Smooth muscle cell (in vitro differentiated cells): ENCODE data around the gene SLC6A9. TPM values are rescaled to one million over a fixed set of nuclear protein-coding genes. Genes with fewer than 3 reads are reported as not detected.

Experiments used
- DNase-seq: peaks from one replicate; lab custom pipeline; 2025; ENCODE audit not compliant: unreplicated experiment; lab: John Stamatoyannopoulos, UW
- H2AFZ ChIP-seq: fragments of 200-600 bp; sonication (generic); 2 replicates; pipeline ENCODE4 v1.6.0; 2016; ENCODE audit warnings: antibody characterized with exemption, low read depth, mild to moderate bottlenecking
- H3F3A ChIP-seq: fragments of 200-600 bp; sonication (generic); 2 replicates; pipeline ENCODE4 v1.6.0; 2017; ENCODE audit warnings: antibody characterized with exemption, low read depth
- H3K27ac ChIP-seq: fragments of 200-600 bp; sonication (generic); 2 replicates; pipeline ENCODE4 v1.5.1; 2016; ENCODE audit warnings: low read depth, mild to moderate bottlenecking
- H3K27me3 ChIP-seq: fragments of 200-600 bp; sonication (generic); 2 replicates; pipeline ENCODE4 v1.6.1; 2016; ENCODE audit warnings: low read depth, mild to moderate bottlenecking
- H3K36me3 ChIP-seq: fragments of 200-600 bp; sonication (generic); 2 replicates; pipeline ENCODE4 v1.5.1; 2016; ENCODE audit warnings: low read depth
- H3K4me1 ChIP-seq: fragments of 200-600 bp; sonication (generic); 2 replicates; pipeline ENCODE4 v1.5.1; 2016; ENCODE audit warnings: low read depth
- H3K4me2 ChIP-seq: fragments of 200-600 bp; sonication (generic); 2 replicates; pipeline ENCODE4 v1.6.0; 2016; ENCODE audit warnings: mild to moderate bottlenecking
- H3K4me3 ChIP-seq: fragments of 200-600 bp; sonication (generic); 2 replicates; pipeline ENCODE4 v1.5.1; 2016; ENCODE audit warnings: mild to moderate bottlenecking
- H3K79me2 ChIP-seq: fragments of 200-600 bp; sonication (generic); 2 replicates; pipeline ENCODE4 v1.6.0; 2016; ENCODE audit warnings: low read depth, mild to moderate bottlenecking
- H3K9ac ChIP-seq: fragments of 200-600 bp; sonication (generic); 2 replicates; pipeline ENCODE4 v1.6.0; 2016; ENCODE audit warnings: low read depth
- H3K9me3 ChIP-seq: fragments of 200-600 bp; sonication (generic); replicated peaks from 2 replicates; pipeline ENCODE4 v1.5.1; 2016; ENCODE audit warnings: low read depth
- H4K20me1 ChIP-seq: fragments of 200-600 bp; sonication (generic); 2 replicates; pipeline ENCODE4 v1.6.0; 2016; ENCODE audit warnings: low read depth
- CTCF ChIP-seq: fragments of 200-600 bp; sonication (generic); IDR thresholded peaks from 2 replicates; pipeline ENCODE4 v1.5.1; 2017; ENCODE audit warnings: borderline replicate concordance, mild to moderate bottlenecking, antibody characterized with exemption; ENCODE audit not compliant: insufficient read depth, poor library complexity, severe bottlenecking
- WGBS: methylation state at CpG from one replicate; pipeline ENCODE4 v1.1.7; 2016; ENCODE audit warnings: low lambda C conversion rate; 5-methylcytosine and 5-hydroxymethylcytosine counted together
- polyA plus RNA-seq: library from polyadenylated mRNA; unstranded; fragments of >200 nt; fragmentation: Nextera tagmentation; extraction: Ambion mirVana; gene quantifications from 2 replicates; pipeline ENCODE4 v1.2.1, GENCODE V29; 2016
- total RNA-seq: library from RNA; depleted of rRNA; stranded (reverse); fragments of >200 nt; gene quantifications from 2 replicates; pipeline ENCODE4 v1.2.3, GENCODE V29; 2014

SLC6A9 gene
- total and polyA plus RNA-seq, 2 experiments from 2014 or later, result 10.2 to 25.8 TPM

- Histone ChIP-seq H3K9ac (no peak overlapping the region), H3K4me1 (peaks cover 14% of the 10 kb centered on the region), H3F3A (peaks cover 5% of the 10 kb centered on the region), H2AFZ (no peak overlapping the region), H3K9me3 (no peaks in the 10 kb centered on the region), H3K4me2 (no peak overlapping the region), H3K27ac (no peak overlapping the region), H3K4me3 (no peak overlapping the region), H3K27me3 (no peaks in the 10 kb centered on the region), H3K79me2 (peaks cover 25% of the 10 kb centered on the region), H4K20me1 (no peaks in the 10 kb centered on the region), H3K36me3 (no peaks in the 10 kb centered on the region)
- no peak for DNase-seq
- WGBS, result 63% methylated on average over 3 of the region's 3 CpGs
- no peak for TF ChIP-seq CTCF
Measured at GRCh38 chr1:44027320-44027719, 3.9 kb downstream of the SLC6A9 start.

- Histone ChIP-seq H3K9me3 (no peaks in the 10 kb centered on the region), H2AFZ (no peak overlapping the region), H3K36me3 (no peaks in the 10 kb centered on the region), H3K9ac (no peak overlapping the region), H3F3A (no peaks in the 10 kb centered on the region), H3K79me2 (peaks cover 25% of the 10 kb centered on the region), H3K4me1 (peaks cover 5% of the 10 kb centered on the region), H3K4me2 (no peak overlapping the region), H3K27me3 (no peaks in the 10 kb centered on the region), H4K20me1 (no peaks in the 10 kb centered on the region), H3K4me3 (no peak overlapping the region), H3K27ac (no peak overlapping the region)
- WGBS, result 92% methylated on average over 3 of the region's 3 CpGs
- DNase-seq, result no peak
- no peak for TF ChIP-seq CTCF
Measured at GRCh38 chr1:44025816-44026215, 5.4 kb downstream of the SLC6A9 start.

- Histone ChIP-seq H3K4me3 (no peak overlapping the region), H2AFZ (no peak overlapping the region), H4K20me1 (no peaks in the 10 kb centered on the region), H3K79me2 (peaks cover 25% of the 10 kb centered on the region), H3K4me1 (peaks cover 5% of the 10 kb centered on the region), H3F3A (no peaks in the 10 kb centered on the region), H3K9me3 (no peaks in the 10 kb centered on the region), H3K27me3 (no peaks in the 10 kb centered on the region), H3K9ac (no peak overlapping the region), H3K4me2 (no peak overlapping the region), H3K27ac (no peak overlapping the region), H3K36me3 (no peaks in the 10 kb centered on the region)
- no peak for DNase-seq
- 91% methylated on average over 12 of the region's 13 CpGs for WGBS
- TF ChIP-seq CTCF, result no peak
Measured at GRCh38 chr1:44024903-44025525, 6.2 kb downstream of the SLC6A9 start.
